Stimulated activated naive B cell treated with anti-CD40 and anti-IgM and Interleukin-4, amounts not matched to agents 10 μg/mL and 1 μg/mL and 100 μg/mL, for 72 hours (primary cell): ENCODE data around the gene LCN2.
A peak's percentile ranks its signal among the peaks of the same experiment; 100 is the strongest.
"Not testable (repeated sequence)": the region's sequence is repeated elsewhere in the genome, so short reads cannot be mapped to it uniquely, and the experiment has no call there.

Source experiments
- ATAC-seq, 2 donors: fragments of 150-1000 bp; cut with Tn5 transposase; replicated peaks; 2 replicates each; pipeline ENCODE4 v1.10.0; 2021; ENCODE audit warnings: moderate library complexity in 1 of 2
- DNase-seq: peaks from one replicate; pipeline ENCODE4 v3.0.0; 2021
- H3K27ac Mint-ChIP-seq: one replicate; pipeline ENCODE4 v1.8.0; 2022; ENCODE audit warnings: mild to moderate bottlenecking, mixed read lengths
- H3K27me3 Mint-ChIP-seq, 2 donors: one replicate each; pipeline ENCODE4 v1.8.0; 2022; ENCODE audit warnings: mixed read lengths in 2 of 2
- H3K36me3 Mint-ChIP-seq, 2 donors: one replicate each; pipeline ENCODE4 v1.8.0; 2022; ENCODE audit warnings: mixed read lengths in 2 of 2, mild to moderate bottlenecking in 1 of 2
- H3K4me1 Mint-ChIP-seq, 2 donors: one replicate each; pipeline ENCODE4 v1.8.0; 2022; ENCODE audit warnings: mixed read lengths in 2 of 2, mild to moderate bottlenecking in 1 of 2
- H3K4me3 Mint-ChIP-seq, 2 donors: one replicate each; pipeline ENCODE4 v1.8.0; 2022; ENCODE audit warnings: mild to moderate bottlenecking in 2 of 2, mixed read lengths in 2 of 2, moderate library complexity in 1 of 2
- H3K9me3 Mint-ChIP-seq, 2 donors: one replicate each; pipeline ENCODE4 v1.8.0; 2022; ENCODE audit warnings: mixed read lengths in 2 of 2, mild to moderate bottlenecking in 1 of 2

Gene LCN2

GRCh38 chr9:128169492-128169891 is 20.2 kb downstream of the LCN2 start:
- Mint-ChIP-seq H3K4me3 (no peak overlapping the region), H3K9me3 (no peaks in the 10 kb centered on the region), H3K4me1 (peaks cover 0 to 2% of the 10 kb centered on the region in 2 donors), H3K27me3 (no peaks in the 10 kb centered on the region), H3K27ac (no peak overlapping the region), H3K36me3 (peaks cover 29 to 42% of the 10 kb centered on the region in 2 donors)
- DNase-seq (no peak), ATAC-seq (no peak)

- H3K4me1 Mint-ChIP-seq = peaks cover 0 to 2% of the 10 kb centered on the region in 2 donors
- H3K4me3 Mint-ChIP-seq = no peak overlapping the region
- H3K9me3 Mint-ChIP-seq = no peaks in the 10 kb centered on the region
- ATAC-seq (no peak), DNase-seq (no peak)
- no peak overlapping the region for H3K27ac Mint-ChIP-seq
- H3K36me3 Mint-ChIP-seq = peaks cover 26 to 42% of the 10 kb centered on the region in 2 donors
- no peaks in the 10 kb centered on the region for H3K27me3 Mint-ChIP-seq
These were observed 20.7 kb downstream of the LCN2 start for GRCh38 chr9:128169925-128170324.

GRCh38 chr9:128174062-128174461 is 24.8 kb downstream of the LCN2 start:
- H3K9me3 Mint-ChIP-seq = no peaks in the 10 kb centered on the region
- DNase-seq (no peak), ATAC-seq (no peak)
- no peaks in the 10 kb centered on the region for H3K27me3 Mint-ChIP-seq
- peaks cover 0 to 2% of the 10 kb centered on the region in 2 donors for H3K4me1 Mint-ChIP-seq
- H3K36me3 Mint-ChIP-seq = peaks cover 23 to 41% of the 10 kb centered on the region in 2 donors
- H3K27ac Mint-ChIP-seq = no peak overlapping the region
- no peak overlapping the region for H3K4me3 Mint-ChIP-seq

DNA sequence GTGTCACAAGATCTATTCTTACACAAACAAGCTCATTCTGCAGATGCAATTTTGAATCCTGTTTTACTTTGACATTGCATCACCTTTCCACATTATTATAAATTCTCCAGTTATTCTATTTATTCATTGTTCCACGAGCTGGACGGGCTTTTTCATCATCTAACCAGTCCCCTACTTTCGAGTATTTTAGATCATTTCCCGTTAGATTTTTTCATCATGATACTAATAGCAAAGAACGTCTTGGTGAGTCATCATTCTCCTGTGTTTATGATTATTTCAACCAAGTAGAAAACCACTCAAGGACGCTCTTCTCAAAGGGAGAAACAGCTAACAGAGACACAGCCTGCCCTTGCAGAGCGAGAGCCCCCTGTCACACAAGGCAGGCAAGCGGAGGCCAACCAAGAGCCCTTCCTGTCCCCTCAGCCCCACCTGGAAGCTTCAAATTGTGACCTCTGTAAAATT is 25.9 kb downstream of the LCN2 start:
- Mint-ChIP-seq H3K27me3 (no peaks in the 10 kb centered on the region), H3K27ac (no peak overlapping the region), H3K9me3 (no peaks in the 10 kb centered on the region), H3K4me3 (no peak overlapping the region), H3K4me1 (no peaks in the 10 kb centered on the region), H3K36me3 (peaks cover 28 to 43% of the 10 kb centered on the region in 2 donors)
- no peak for DNase-seq
- no peak for ATAC-seq

GRCh38 chr9:128175726-128176125 is 26.5 kb downstream of the LCN2 start:
- Mint-ChIP-seq H3K4me1 (no peaks in the 10 kb centered on the region), H3K36me3 (peaks cover 34 to 49% of the 10 kb centered on the region in 2 donors), H3K9me3 (no peaks in the 10 kb centered on the region), H3K27ac (no peak overlapping the region), H3K4me3 (no peak overlapping the region), H3K27me3 (no peaks in the 10 kb centered on the region)
- no peak for DNase-seq
- no peak for ATAC-seq

GRCh38 chr9:128178806-128179431 is 29.7 kb downstream of the LCN2 start:
- ATAC-seq (no peak), DNase-seq (no peak)
- no peaks in the 10 kb centered on the region for H3K27me3 Mint-ChIP-seq
- H3K27ac Mint-ChIP-seq = no peak overlapping the region
- H3K4me3 Mint-ChIP-seq = no peak overlapping the region
- no peaks in the 10 kb centered on the region for H3K9me3 Mint-ChIP-seq
- peaks cover 2 to 4% of the 10 kb centered on the region in 2 donors for H3K4me1 Mint-ChIP-seq
- H3K36me3 Mint-ChIP-seq = peaks cover 56 to 73% of the 10 kb centered on the region in 2 donors

GRCh38 chr9:128180001-128180400 is 30.7 kb downstream of the LCN2 start:
- Mint-ChIP-seq H3K4me3 (no peak overlapping the region), H3K9me3 (no peaks in the 10 kb centered on the region), H3K4me1 (peaks cover 2 to 6% of the 10 kb centered on the region in 2 donors), H3K27me3 (no peaks in the 10 kb centered on the region), H3K36me3 (peaks cover 58 to 67% of the 10 kb centered on the region in 2 donors), H3K27ac (no peak overlapping the region)
- DNase-seq = no peak
- ATAC-seq = no peak

GRCh38 chr9:128180447-128180846 is 31.2 kb downstream of the LCN2 start:
- Mint-ChIP-seq H3K4me3 (no peak overlapping the region), H3K4me1 (peaks cover 2 to 6% of the 10 kb centered on the region in 2 donors), H3K27ac (no peak overlapping the region), H3K27me3 (no peaks in the 10 kb centered on the region), H3K36me3 (peaks cover 59 to 64% of the 10 kb centered on the region in 2 donors), H3K9me3 (no peaks in the 10 kb centered on the region)
- ATAC-seq (no peak), DNase-seq (no peak)

DNA sequence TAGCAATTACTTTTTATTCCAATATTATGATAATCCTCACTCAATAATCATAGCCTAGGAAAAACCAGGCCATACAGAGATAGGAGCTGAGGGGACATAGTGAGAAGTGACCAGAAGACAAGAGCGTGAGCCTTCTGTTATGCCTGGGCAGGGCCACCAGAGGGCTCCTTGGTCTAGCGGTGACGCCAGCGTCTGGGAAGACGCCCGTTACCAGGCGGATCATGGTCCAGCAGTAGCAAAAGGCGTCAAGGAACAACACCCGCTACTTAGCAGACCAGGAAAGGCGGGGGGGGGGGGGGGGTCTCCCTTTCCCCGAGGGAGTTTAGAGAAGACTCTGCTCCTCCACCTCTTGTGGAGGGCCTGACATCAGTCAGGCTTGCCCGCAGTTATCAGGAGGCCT is 32.2 kb downstream of the LCN2 start:
- not testable (repeated sequence) for H3K4me3 Mint-ChIP-seq, H3K4me1 Mint-ChIP-seq, DNase-seq, H3K27me3 Mint-ChIP-seq, ATAC-seq, H3K9me3 Mint-ChIP-seq, H3K27ac Mint-ChIP-seq
- H3K36me3 Mint-ChIP-seq = peaks cover 61 to 67% of the 10 kb centered on the region in 2 donors

DNA sequence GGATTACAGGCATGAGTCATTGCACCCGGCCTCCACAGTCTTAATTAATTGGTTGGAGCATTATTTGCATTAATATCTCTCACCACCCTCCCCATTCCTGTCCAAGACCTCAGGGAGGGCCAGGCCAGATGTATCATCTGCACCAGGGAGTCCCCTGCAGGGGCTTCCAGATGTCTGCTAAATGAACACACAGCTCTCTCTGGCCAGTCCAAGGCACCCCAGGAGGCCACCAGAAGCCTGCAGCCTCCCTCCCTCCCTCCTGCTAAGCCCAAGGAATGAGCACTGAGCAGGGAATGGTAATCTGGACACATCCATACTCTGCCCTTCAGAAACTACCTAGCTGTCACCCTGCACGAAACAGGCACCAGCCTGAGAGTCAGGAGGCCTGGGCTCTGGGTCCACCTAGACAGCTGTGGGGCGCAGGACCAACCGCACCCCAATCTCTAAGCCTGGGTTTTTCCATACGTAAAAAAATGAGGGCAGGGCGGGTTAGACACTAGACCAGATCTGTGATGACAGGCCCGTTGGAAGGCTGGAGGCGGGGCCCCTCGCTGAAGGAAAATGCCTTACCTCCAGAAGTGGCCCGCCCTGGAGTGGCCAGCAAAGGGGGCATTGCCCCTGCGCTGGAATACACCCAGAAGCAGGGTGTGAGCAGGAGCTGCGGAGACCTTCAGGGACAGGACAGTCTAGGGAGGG is 33.8 kb downstream of the LCN2 start:
- H3K27ac Mint-ChIP-seq = no peak overlapping the region

GRCh38 chr9:128185979-128186965 is 37.0 kb downstream of the LCN2 start:
- Mint-ChIP-seq H3K36me3 (peaks cover 48 to 59% of the 10 kb centered on the region in 2 donors), H3K27ac (no peak overlapping the region), H3K4me3 (no peak overlapping the region), H3K9me3 (no peaks in the 10 kb centered on the region), H3K27me3 (no peaks in the 10 kb centered on the region), H3K4me1 (peaks cover 17 to 28% of the 10 kb centered on the region in 2 donors)
- DNase-seq (no peak), ATAC-seq (no peak)

More for the DNA sequence above, 33.8 kb downstream of the LCN2 start:
- Mint-ChIP-seq H3K9me3 (no peaks in the 10 kb centered on the region), H3K27me3 (no peaks in the 10 kb centered on the region), H3K36me3 (peaks cover 67 to 69% of the 10 kb centered on the region in 2 donors), H3K4me3 (no peak overlapping the region), H3K4me1 (peaks cover 8 to 11% of the 10 kb centered on the region in 2 donors)
- DNase-seq = no peak
- ATAC-seq = no peak

DNA sequence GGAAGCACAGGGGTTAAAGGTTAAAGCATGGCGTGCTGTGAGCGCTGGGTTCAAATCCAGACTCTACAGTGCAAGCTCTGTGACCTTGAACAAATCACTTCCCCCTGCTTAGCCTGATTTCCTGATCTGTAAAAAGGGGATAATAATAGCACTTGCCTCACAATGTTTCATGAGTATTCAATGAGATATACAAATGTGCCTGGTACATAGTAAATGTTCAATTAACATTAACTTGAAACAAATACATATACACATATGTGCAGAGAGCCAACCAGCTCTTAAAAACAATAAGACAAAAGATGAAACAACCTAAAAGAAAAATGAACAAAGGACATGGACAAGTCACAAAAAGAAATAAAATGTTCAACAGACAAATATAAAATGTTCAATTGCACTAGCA is 38.1 kb downstream of the LCN2 start:
- Mint-ChIP-seq H3K4me1 (peaks cover 19 to 35% of the 10 kb centered on the region in 2 donors), H3K9me3 (no peaks in the 10 kb centered on the region), H3K36me3 (peaks cover 39 to 50% of the 10 kb centered on the region in 2 donors), H3K27me3 (no peaks in the 10 kb centered on the region), H3K4me3 (no peak overlapping the region), H3K27ac (no peak overlapping the region)
- ATAC-seq = no peak
- DNase-seq = no peak

DNA sequence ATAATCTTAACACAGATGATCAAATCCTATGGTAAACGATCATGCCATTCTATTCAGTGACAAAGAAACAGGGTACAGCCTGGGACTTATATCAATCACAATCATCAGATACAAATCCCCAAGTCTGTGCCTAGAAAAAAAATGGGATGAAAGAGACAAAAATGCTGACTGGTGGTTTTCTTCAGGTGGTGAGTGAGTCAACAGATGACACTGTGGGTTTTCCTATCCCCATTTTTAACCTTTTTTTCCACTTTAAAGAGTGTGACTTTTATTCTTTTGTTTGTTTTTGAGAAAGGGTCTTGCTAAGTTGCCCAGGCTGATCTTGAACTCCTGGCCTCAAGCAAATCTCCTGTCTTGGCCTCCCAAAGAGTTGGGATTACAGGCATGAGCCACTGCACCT is 39.0 kb downstream of the LCN2 start:
- no peaks in the 10 kb centered on the region for H3K27me3 Mint-ChIP-seq
- no peaks in the 10 kb centered on the region for H3K9me3 Mint-ChIP-seq
- H3K36me3 Mint-ChIP-seq = peaks cover 34 to 44% of the 10 kb centered on the region in 2 donors
- DNase-seq (no peak), ATAC-seq (no peak)
- H3K4me3 Mint-ChIP-seq = no peak overlapping the region
- H3K4me1 Mint-ChIP-seq = peaks cover 19 to 41% of the 10 kb centered on the region in 2 donors
- no peak overlapping the region for H3K27ac Mint-ChIP-seq

DNA sequence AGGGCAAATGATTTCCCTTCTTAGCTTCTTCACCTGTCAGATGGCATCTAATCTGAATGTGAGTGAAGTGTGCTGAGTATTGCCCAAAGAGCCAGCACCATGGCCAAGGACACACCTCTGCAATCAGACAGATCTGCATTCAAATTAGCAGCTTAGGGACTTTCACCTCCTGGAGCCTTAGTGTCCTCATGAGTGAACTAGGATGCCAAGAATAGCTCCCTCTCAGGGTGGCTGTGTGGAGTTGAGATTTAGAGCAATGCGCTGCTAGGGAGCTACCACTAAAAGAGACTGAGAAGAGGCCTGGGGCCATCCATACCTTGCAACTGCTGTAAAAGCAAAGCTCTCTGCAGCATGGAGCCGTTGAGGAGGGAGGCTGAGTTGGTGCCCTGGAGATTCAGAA is 40.8 kb downstream of the LCN2 start:
- peak overlapping the region; percentile 94 to 100 for H3K4me3 Mint-ChIP-seq
- peaks cover 19 to 36% of the 10 kb centered on the region in 2 donors for H3K4me1 Mint-ChIP-seq
- peak overlapping the region; percentile 75 for H3K27ac Mint-ChIP-seq
- ATAC-seq (no peak), DNase-seq (no peak)
- H3K9me3 Mint-ChIP-seq = no peaks in the 10 kb centered on the region
- peaks cover 28 to 34% of the 10 kb centered on the region in 2 donors for H3K36me3 Mint-ChIP-seq
- no peaks in the 10 kb centered on the region for H3K27me3 Mint-ChIP-seq
